ENCODE results near the gene SPATS2.

DNA sequence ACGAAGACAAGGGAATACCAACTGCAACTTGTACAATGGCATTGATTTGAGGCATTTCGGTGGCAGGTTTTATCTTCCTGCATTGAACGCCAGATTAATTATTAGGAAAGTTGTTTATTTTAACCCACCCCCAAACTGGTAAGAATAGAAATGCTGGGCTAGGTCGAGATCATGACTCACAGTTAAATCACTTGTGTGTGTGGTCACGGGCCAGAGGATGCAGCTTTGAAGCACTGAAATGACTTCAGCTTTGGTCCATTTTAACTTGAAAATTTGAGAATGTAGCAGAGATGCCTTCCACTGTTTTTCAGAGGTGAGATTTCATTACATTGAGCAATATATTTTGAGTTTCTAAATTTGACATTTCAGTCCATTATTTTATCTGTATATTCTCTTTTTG is 148.0 kb downstream of the SPATS2 start:
- TF ChIP-seq SUZ12 (IDR thresholded peaks at IDR 0.05; ENCODE audit: extremely low read depth, insufficient read depth, insufficient read length), result no peak
- no peak for TF ChIP-seq ZNF274 (IDR thresholded peaks at IDR 0.05; ENCODE audit: low read depth, low read length)
